ENCODE measurements around the gene AKT1S1.

The AKT1S1 gene

DNA sequence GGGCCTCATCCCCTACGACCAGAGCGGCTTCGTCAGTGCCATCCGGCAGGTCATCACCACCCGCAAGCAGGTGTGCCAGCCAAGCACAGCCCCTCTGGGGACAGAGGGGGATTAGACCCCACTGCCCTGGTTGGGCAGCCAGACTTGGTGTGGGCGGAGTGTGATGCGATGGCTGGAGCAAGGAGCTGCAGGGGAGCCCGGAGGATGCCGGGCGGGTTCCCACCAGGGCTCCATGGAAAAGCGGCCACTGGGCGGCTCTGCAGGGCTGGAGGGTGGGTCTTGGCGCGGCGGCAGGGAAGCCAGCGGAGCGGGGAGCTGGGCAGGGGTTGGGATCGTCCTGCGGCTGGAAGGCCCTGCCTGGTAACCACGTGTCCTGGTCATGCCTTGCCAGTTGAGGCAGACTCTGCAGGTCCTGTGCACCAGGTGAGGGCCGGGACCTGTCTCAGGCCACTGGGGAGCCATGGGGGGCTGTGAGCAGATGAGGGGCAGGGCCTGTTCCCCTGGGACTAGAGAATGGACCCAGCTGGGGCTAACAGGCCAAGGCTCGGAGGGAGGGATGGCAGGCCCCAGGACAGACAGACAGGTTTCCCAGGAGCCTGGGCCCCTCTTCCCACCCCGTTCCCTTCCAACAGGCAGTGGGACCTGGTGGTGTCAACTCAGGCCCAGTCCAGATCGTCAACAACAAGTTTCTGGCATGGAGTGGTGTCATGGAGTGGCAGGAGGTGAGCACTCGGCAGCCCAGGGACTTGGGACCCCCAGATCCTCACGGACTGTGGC lies 19.9 kb downstream of the AKT1S1 start (continued):
- no peak for TF ChIP-seq ZNF664 (tag by site-specific recombination; IDR thresholded peaks at IDR 0.05)
- TF ChIP-seq, protein P1, sequence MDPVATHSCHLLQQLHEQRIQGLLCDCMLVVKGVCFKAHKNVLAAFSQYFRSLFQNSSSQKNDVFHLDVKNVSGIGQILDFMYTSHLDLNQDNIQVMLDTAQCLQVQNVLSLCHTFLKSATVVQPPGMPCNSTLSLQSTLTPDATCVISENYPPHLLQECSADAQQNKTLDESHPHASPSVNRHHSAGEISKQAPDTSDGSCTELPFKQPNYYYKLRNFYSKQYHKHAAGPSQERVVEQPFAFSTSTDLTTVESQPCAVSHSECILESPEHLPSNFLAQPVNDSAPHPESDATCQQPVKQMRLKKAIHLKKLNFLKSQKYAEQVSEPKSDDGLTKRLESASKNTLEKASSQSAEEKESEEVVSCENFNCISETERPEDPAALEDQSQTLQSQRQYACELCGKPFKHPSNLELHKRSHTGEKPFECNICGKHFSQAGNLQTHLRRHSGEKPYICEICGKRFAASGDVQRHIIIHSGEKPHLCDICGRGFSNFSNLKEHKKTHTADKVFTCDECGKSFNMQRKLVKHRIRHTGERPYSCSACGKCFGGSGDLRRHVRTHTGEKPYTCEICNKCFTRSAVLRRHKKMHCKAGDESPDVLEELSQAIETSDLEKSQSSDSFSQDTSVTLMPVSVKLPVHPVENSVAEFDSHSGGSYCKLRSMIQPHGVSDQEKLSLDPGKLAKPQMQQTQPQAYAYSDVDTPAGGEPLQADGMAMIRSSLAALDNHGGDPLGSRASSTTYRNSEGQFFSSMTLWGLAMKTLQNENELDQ (tag by site-specific recombination; IDR thresholded peaks at IDR 0.05; ENCODE audit: low read depth), result no peak
- TF ChIP-seq ZNF473 (tag by site-specific recombination; IDR thresholded peaks at IDR 0.05), result no peak
- no peak for TF ChIP-seq ZFP41 (tag by site-specific recombination; IDR thresholded peaks at IDR 0.05; ENCODE audit: borderline replicate concordance)
- TF ChIP-seq, protein P2, sequence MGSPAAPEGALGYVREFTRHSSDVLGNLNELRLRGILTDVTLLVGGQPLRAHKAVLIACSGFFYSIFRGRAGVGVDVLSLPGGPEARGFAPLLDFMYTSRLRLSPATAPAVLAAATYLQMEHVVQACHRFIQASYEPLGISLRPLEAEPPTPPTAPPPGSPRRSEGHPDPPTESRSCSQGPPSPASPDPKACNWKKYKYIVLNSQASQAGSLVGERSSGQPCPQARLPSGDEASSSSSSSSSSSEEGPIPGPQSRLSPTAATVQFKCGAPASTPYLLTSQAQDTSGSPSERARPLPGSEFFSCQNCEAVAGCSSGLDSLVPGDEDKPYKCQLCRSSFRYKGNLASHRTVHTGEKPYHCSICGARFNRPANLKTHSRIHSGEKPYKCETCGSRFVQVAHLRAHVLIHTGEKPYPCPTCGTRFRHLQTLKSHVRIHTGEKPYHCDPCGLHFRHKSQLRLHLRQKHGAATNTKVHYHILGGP (tag by site-specific recombination; IDR thresholded peaks at IDR 0.05), result no peak
- no peak for TF ChIP-seq ZNF211 (tag by site-specific recombination; IDR thresholded peaks at IDR 0.05; ENCODE audit: low read depth)
- no peak for TF ChIP-seq ZNF549 (tag by site-specific recombination; IDR thresholded peaks at IDR 0.05)
- TF ChIP-seq, protein P3, sequence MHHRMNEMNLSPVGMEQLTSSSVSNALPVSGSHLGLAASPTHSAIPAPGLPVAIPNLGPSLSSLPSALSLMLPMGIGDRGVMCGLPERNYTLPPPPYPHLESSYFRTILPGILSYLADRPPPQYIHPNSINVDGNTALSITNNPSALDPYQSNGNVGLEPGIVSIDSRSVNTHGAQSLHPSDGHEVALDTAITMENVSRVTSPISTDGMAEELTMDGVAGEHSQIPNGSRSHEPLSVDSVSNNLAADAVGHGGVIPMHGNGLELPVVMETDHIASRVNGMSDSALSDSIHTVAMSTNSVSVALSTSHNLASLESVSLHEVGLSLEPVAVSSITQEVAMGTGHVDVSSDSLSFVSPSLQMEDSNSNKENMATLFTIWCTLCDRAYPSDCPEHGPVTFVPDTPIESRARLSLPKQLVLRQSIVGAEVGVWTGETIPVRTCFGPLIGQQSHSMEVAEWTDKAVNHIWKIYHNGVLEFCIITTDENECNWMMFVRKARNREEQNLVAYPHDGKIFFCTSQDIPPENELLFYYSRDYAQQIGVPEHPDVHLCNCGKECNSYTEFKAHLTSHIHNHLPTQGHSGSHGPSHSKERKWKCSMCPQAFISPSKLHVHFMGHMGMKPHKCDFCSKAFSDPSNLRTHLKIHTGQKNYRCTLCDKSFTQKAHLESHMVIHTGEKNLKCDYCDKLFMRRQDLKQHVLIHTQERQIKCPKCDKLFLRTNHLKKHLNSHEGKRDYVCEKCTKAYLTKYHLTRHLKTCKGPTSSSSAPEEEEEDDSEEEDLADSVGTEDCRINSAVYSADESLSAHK (tag by site-specific recombination; IDR thresholded peaks at IDR 0.05), result no peak
- TF ChIP-seq ZNF394 (tag by site-specific recombination; IDR thresholded peaks at IDR 0.05; ENCODE audit: borderline replicate concordance), result no peak

DNA sequence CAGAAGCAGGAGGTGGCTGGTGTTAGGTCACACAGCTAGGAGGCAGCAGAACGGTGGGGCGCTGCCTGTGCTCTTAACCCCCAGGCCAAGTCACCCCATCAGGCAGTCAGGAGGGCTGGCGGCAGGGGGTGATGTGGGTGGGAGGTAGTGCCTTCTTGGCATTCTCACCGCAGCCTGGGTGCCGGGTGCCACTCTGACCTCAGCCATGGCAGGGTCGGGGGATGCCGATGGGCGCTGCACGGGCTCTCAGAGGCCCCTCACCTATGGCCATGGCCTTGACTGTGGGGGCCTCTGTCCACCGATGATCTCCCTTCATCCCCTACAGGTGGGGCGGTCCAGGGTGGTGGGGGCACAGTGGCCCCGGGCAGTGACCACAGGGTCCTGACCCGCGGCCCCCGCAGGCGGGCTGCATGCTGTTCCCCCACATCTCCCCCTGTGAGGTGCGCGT lies 20.6 kb downstream of the AKT1S1 start:
- no peaks in the 10 kb centered on the region for H3K9me3 ChIP-seq (ENCODE audit: control insufficient read depth, insufficient read depth, low read depth, low read length)
- no peak overlapping the region for H3K4me3 ChIP-seq (ENCODE audit: low read depth, low read length)
- TF ChIP-seq GLI2 (tag by site-specific recombination; IDR thresholded peaks at IDR 0.05; ENCODE audit: borderline replicate concordance, low read depth) (no peak), TRIM28 (IDR thresholded peaks at IDR 0.05; ENCODE audit: borderline replicate concordance, low read length) (no peak)
- TF ChIP-seq, protein P4, sequence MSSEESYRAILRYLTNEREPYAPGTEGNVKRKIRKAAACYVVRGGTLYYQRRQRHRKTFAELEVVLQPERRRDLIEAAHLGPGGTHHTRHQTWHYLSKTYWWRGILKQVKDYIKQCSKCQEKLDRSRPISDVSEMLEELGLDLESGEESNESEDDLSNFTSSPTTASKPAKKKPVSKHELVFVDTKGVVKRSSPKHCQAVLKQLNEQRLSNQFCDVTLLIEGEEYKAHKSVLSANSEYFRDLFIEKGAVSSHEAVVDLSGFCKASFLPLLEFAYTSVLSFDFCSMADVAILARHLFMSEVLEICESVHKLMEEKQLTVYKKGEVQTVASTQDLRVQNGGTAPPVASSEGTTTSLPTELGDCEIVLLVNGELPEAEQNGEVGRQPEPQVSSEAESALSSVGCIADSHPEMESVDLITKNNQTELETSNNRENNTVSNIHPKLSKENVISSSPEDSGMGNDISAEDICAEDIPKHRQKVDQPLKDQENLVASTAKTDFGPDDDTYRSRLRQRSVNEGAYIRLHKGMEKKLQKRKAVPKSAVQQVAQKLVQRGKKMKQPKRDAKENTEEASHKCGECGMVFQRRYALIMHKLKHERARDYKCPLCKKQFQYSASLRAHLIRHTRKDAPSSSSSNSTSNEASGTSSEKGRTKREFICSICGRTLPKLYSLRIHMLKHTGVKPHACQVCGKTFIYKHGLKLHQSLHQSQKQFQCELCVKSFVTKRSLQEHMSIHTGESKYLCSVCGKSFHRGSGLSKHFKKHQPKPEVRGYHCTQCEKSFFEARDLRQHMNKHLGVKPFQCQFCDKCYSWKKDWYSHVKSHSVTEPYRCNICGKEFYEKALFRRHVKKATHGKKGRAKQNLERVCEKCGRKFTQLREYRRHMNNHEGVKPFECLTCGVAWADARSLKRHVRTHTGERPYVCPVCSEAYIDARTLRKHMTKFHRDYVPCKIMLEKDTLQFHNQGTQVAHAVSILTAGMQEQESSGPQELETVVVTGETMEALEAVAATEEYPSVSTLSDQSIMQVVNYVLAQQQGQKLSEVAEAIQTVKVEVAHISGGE (tag by site-specific recombination; conservative IDR thresholded peaks at IDR 0.05; ENCODE audit: low read depth), result no peak
- ChIA-PET CTCF (no interaction called here), POLR2A (interaction anchor here (1.4 to 8.8 kb wide), 3 partner anchors 8 to 20 kb away, joined by 3 to 128 read pairs (median 11); partner anchors contain the start of genes AKT1S1 and PNKP)
- H3K27ac ChIP-seq (ENCODE audit: extremely low read depth, low read depth, low read length), result no peak overlapping the region
- H3K4me1 ChIP-seq (ENCODE audit: control insufficient read depth, insufficient read depth, low read length), result peaks cover 19% of the 10 kb centered on the region
- H3K36me3 ChIP-seq (ENCODE audit: control insufficient read depth in 2 of 2, insufficient read depth in 1 of 2, low read length in 2 of 2), result peaks cover 15 to 73% of the 10 kb centered on the region in 2 experiments
